Parietal lobe (tissue), 1 donor: ENCODE results near the gene MAGEC3. TPM values are rescaled to one million over a fixed set of nuclear protein-coding genes. Genes with fewer than 3 reads are reported as not detected.

Experiments used
- total RNA-seq: library from RNA; depleted of rRNA; stranded (reverse); fragments of >200 nt; gene quantifications from one replicate; pipeline ENCODE4 v1.2.3, GENCODE V29; 2014

The MAGEC3 gene, protein sequence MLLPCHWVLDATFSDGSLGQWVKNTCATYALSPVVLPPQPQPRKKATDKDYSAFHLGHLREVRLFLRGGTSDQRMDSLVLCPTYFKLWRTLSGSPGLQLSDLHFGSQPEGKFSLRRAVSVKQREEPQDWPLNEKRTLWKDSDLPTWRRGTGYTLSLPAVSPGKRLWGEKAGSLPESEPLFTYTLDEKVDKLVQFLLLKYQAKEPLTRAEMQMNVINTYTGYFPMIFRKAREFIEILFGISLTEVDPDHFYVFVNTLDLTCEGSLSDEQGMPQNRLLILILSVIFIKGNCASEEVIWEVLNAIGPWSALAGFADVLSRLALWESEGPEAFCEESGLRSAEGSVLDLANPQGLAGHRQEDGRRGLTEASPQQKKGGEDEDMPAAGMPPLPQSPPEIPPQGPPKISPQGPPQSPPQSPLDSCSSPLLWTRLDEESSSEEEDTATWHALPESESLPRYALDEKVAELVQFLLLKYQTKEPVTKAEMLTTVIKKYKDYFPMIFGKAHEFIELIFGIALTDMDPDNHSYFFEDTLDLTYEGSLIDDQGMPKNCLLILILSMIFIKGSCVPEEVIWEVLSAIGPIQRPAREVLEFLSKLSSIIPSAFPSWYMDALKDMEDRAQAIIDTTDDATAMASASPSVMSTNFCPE
- 0.63 TPM for total RNA-seq

DNA sequence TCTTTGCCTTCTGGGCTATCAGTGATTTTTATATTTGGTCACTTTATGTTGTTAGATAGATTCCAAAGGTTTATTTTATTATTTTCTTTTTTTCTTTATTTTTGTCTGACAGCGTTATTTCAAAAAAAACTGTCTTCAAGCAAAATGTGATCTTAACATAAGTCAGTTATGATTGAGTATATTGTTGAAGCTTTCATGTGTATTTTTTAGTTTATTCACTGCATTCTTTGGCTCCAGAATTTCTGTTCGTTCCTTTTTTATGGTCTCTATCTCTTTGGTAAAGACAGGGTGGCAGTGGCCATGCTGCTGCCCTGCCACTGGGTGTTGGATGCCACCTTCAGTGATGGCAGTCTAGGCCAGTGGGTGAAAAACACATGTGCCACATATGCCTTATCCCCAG lies at the start of gene MAGEC3:
Gene MAGEC3, plus strand, starts transcription at position 301 of the 400 bp plus-strand sequence. Its CDS starts 0 bp downstream, at position 301.

DNA sequence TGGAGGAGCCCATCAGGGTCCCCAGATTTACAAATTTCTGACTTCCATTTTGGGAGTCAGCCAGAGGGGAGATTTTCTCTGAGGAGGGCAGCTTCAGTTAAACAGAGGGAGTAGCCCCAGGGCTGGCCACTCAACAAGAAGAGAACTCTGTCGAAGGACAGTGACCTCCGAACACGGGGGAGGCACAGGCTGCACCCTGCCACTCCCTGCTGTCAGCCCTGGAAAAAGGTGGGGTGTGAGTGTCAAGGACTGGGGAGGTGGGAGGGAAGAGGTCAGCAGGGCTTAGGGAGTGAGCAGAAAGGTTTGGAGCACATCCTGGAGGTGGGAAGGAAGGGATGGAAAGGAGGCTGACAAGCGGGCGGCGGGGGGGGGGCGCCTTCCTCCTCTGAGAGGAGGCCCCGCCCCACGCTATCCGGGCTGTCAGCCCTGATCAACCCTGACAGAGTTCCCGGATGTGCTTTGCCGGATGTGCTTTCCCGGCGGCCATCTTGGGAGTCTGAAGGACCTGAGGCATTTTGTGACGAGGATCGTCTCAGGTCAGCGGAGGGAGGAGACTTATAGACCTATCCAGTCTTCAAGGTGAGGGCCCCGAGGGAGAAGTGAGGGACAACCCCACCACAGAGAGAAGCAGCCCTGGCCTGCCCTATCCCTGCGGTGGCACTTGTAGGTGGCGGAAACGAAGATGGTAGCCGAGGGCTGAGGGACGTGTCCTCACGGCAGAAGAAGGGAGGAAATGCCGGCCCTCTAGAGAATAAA lies 65.5 kb downstream of the MAGEC3 start, which contains the start of gene MAGEC1:
Gene MAGEC1, plus strand, starts transcription at position 495 of the 756 bp plus-strand sequence. CDS start 1,179 bp downstream, outside the sequence.

Other genes starting within 250 kb of the MAGEC3 start
- not detected for gene SPANXA2, start 248.6 kb upstream of the MAGEC3 start, total RNA-seq
- gene SPANXD, start 139.6 kb upstream of the MAGEC3 start, total RNA-seq, result not detected
- gene MAGEC1, start 65.6 kb downstream of the MAGEC3 start, total RNA-seq, result not detected